Measurements from ENCODE around the gene TRAPPC2.

TRAPPC2 gene

GRCh38 chrX:13664020-13664419, 70.4 kb downstream of the TRAPPC2 start:
- no peak for DNase-seq

GRCh38 chrX:13662355-13662791, 72.0 kb downstream of the TRAPPC2 start:
- no peak for DNase-seq

All from NCI-H2171 treated with DMSO at 0.1 percent for 48 hours (cell line).